UCSD-AML1 (cell line): ENCODE results near the gene SDC4.
A peak's percentile ranks its signal among the peaks of the same experiment; 100 is the strongest.

Experiments used
- DNase-seq: peaks from one replicate; lab custom pipeline; 2025; ENCODE audit not compliant: unreplicated experiment; lab: John Stamatoyannopoulos, UW

Gene SDC4

GRCh38 chr20:45300961-45301360 lies 47.3 kb downstream of the SDC4 start:
- peak; percentile 37 for DNase-seq

DNA sequence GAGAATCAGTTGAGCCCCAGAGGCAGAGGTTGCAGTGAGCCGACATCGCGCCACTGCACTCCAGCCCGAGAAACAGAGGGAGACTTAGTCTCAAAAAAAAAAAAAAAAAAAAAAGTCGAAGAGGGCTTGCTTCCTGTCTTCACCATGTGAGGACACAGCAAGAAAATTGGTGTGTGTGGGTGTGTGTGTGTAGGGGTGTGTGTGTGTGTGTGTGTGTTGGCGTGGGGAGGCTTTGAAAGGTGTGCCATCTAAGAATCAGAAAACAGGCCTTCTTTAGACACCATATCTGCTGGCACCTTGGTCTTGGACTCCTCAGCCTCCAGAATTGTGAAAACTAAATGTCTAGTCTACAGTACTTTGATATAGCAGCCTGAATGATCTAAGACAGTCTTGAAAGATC lies 48.4 kb downstream of the SDC4 start:
- no peak for DNase-seq

GRCh38 chr20:45297786-45298497 lies 50.3 kb downstream of the SDC4 start:
- no peak for DNase-seq

- no peak for DNase-seq
Measured at GRCh38 chr20:45294659-45295058, 53.6 kb downstream of the SDC4 start.

GRCh38 chr20:45294003-45294368 lies 54.2 kb downstream of the SDC4 start:
- DNase-seq = no peak

- peak; percentile 82 for DNase-seq
Measured at GRCh38 chr20:45293041-45294002, 54.9 kb downstream of the SDC4 start.

DNA sequence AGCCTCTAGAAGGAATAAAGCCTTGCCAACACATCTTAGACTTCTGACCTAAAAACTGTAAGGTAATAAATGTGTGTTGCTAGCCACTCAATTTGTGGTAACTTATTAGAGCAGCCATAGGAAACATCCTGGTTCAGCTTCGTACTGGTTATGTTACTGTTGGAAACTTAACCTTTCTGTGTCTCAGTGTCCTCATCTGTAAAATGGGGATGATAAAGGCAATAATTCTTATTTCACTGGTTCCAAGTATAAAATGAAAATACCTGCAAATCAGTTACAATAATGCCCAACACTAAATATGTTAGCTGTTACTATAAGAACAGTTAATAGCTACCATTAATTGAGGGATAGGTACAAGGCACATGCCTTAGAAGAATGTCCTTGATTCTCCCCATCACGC lies 55.9 kb downstream of the SDC4 start:
- no peak for DNase-seq

GRCh38 chr20:45291526-45291925 lies 56.7 kb downstream of the SDC4 start:
- DNase-seq = no peak

- peak; percentile 72 for DNase-seq
Measured at GRCh38 chr20:45290677-45291355, 57.4 kb downstream of the SDC4 start.

- no peak for DNase-seq
Measured at GRCh38 chr20:45289942-45290676, 58.1 kb downstream of the SDC4 start.

DNA sequence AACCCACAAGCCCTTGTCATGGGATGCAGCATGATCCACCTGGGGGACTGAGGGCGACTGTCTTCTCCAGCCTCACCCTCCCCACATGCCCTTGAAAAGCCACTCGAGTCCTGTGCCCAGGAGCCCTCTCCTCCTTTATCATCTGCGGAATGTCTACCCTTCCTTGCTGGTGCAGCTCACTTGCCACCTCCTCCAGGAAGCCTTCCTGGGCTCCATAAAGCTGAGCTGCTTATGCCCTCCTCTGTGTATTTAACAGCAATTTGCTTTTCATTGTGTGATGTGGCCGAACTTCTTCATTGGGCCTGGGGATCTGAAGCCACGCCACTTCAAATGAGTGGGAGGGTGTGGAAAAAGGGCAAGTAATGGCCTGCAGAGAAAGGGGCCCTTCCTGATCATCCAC lies 59.4 kb downstream of the SDC4 start:
- DNase-seq = no peak

GRCh38 chr20:45288376-45288775 lies 59.8 kb downstream of the SDC4 start:
- no peak for DNase-seq

DNA sequence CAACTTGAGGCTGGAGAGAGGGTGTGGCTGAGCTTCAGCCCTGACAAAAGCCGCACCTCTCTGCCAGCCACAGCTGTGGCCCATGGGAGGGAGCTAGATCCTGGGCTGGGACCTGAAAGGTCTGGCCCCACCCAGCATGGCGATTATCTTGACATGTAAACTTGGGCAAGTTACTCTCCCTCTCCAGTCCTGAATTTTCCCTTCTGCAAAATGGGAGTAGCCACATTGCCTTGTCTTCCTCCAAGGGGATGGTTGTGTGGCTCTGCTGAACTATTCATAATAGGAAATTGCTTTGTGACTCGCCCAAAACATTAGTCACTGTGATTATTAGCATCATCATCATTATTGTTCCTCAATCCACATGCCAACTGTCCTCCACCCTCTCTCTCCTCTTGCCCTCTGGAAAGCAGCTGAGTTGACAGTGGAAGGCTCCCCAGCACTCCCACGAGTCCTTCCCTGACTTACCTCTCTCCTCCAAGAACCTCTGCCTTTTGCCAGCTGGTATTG lies 64.6 kb downstream of the SDC4 start:
- no peak for DNase-seq

- DNase-seq = no peak
Measured at GRCh38 chr20:45282700-45283550, 65.3 kb downstream of the SDC4 start.

DNA sequence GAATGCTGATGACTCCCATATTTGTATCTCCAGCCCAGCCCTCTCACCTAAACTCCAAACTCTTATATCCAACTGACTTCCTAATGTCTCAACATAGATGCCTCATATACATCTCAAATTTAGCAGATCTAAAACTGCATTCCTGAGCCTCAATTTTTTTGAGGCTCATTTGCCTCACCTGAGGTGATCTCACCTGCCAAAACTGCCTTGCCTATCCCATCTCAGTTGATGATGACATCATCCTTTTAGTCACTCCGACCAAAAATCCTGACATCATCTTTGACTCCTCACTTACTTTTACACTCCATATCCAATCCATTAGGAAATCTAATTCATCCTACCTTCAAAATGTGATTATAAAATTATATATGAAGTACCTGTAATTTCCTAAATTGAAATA lies 68.2 kb downstream of the SDC4 start:
- DNase-seq = no peak

DNA sequence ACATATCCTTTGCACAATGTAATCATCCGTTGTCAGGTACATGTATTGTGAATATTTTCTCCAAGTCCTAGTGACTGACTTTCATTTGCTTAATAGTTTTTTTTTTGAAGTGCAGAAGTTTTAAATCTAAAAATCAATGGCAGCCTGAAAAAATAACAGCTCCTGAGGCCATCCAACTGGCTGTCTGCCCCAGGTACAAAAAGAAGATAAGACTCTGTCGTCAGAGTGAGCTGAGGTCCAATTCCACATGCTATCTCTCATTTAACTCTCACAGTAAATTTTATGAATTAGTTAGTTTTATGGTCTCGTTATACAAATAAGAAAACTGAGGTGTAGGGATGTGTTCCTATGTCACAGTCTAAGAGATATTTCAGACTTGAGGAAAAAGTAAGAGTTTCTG lies 72.9 kb downstream of the SDC4 start:
- DNase-seq = no peak
